ENCODE data around the gene SCARF2. TPM values are rescaled to one million over a fixed set of nuclear protein-coding genes. Genes with fewer than 3 reads are reported as not detected.

Gene SCARF2
- polyA plus RNA-seq, 1 donor from 2014 or later = 5.0 TPM

- H3K4me2 ChIP-seq (ENCODE audit: low read length) = no peak overlapping the region
- H3F3A ChIP-seq (ENCODE audit: insufficient read depth, low read length, poor library complexity, severe bottlenecking) = no peaks in the 10 kb centered on the region
- H4K20me1 ChIP-seq (ENCODE audit: insufficient read depth) = no peaks in the 10 kb centered on the region
- peaks cover 11% of the 10 kb centered on the region for H3K27me3 ChIP-seq (ENCODE audit: insufficient read depth, low read depth, low read length)
- H3K36me3 ChIP-seq (ENCODE audit: insufficient read depth, low read length) = no peaks in the 10 kb centered on the region
- no peaks in the 10 kb centered on the region for H3K79me2 ChIP-seq (replicated peaks; ENCODE audit: insufficient read depth, low read length)
- no peaks in the 10 kb centered on the region for H3K9me2 ChIP-seq (ENCODE audit: insufficient read depth, low read length)
- H3K9me3 ChIP-seq (ENCODE audit: low read length) = no peaks in the 10 kb centered on the region
- TF ChIP-seq EZH2 (IDR thresholded peaks at IDR 0.05; ENCODE audit: borderline replicate concordance, insufficient read depth, low read length, poor library complexity, severe bottlenecking) = no peak
- TF ChIP-seq SMC3 (conservative IDR thresholded peaks at IDR 0.05; ENCODE audit: poor library complexity) = no peak
- no peak for TF ChIP-seq POLR2AphosphoS5 (IDR thresholded peaks at IDR 0.05)
- no peak for TF ChIP-seq EP300 (conservative IDR thresholded peaks at IDR 0.05; ENCODE audit: poor library complexity, severe bottlenecking)
- no peak for TF ChIP-seq RAD21 (conservative IDR thresholded peaks at IDR 0.05)
- TF ChIP-seq CTCF (IDR thresholded peaks at IDR 0.05; ENCODE audit: poor library complexity, severe bottlenecking) = no peak
- TF ChIP-seq REST (IDR thresholded peaks at IDR 0.05; ENCODE audit: borderline replicate concordance) = no peak
- no peak for TF ChIP-seq TAF1 (IDR thresholded peaks at IDR 0.05; ENCODE audit: low read depth)
- TF ChIP-seq MXI1 (conservative IDR thresholded peaks at IDR 0.05; ENCODE audit: poor library complexity, severe bottlenecking) = no peak
- no peak overlapping the region for H2AFZ ChIP-seq (ENCODE audit: low read depth, low read length)
- H3K4me3 ChIP-seq (ENCODE audit: low read length) = no peak overlapping the region
- H3K27ac ChIP-seq (ENCODE audit: low read length) = no peak overlapping the region
- H3K9ac ChIP-seq (ENCODE audit: low read length) = no peak overlapping the region
Observed at GRCh38 chr22:20424568-20424931, 13.1 kb downstream of the SCARF2 start.

GRCh38 chr22:20423906-20424551 is 13.6 kb downstream of the SCARF2 start:
- no peaks in the 10 kb centered on the region for H3K9me3 ChIP-seq (ENCODE audit: low read length)
- no peaks in the 10 kb centered on the region for H4K20me1 ChIP-seq (ENCODE audit: insufficient read depth)
- H3K9me2 ChIP-seq (ENCODE audit: insufficient read depth, low read length) = no peaks in the 10 kb centered on the region
- no peak overlapping the region for H3K4me2 ChIP-seq (ENCODE audit: low read length)
- no peak overlapping the region for H3K27ac ChIP-seq (ENCODE audit: low read length)
- H3K4me3 ChIP-seq (ENCODE audit: low read length) = no peak overlapping the region
- H3K9ac ChIP-seq (ENCODE audit: low read length) = no peak overlapping the region
- H3K79me2 ChIP-seq (replicated peaks; ENCODE audit: insufficient read depth, low read length) = no peaks in the 10 kb centered on the region
- no peak overlapping the region for H2AFZ ChIP-seq (ENCODE audit: low read depth, low read length)
- no peak for TF ChIP-seq POLR2AphosphoS5 (IDR thresholded peaks at IDR 0.05)
- no peak for TF ChIP-seq SMC3 (conservative IDR thresholded peaks at IDR 0.05; ENCODE audit: poor library complexity)
- TF ChIP-seq CTCF (IDR thresholded peaks at IDR 0.05; ENCODE audit: poor library complexity, severe bottlenecking) = no peak
- no peak for TF ChIP-seq RAD21 (conservative IDR thresholded peaks at IDR 0.05)
- no peak for TF ChIP-seq EZH2 (IDR thresholded peaks at IDR 0.05; ENCODE audit: borderline replicate concordance, insufficient read depth, low read length, poor library complexity, severe bottlenecking)
- TF ChIP-seq EP300 (conservative IDR thresholded peaks at IDR 0.05; ENCODE audit: poor library complexity, severe bottlenecking) = no peak
- no peak for TF ChIP-seq TAF1 (IDR thresholded peaks at IDR 0.05; ENCODE audit: low read depth)
- no peak for TF ChIP-seq MXI1 (conservative IDR thresholded peaks at IDR 0.05; ENCODE audit: poor library complexity, severe bottlenecking)
- no peak for TF ChIP-seq REST (IDR thresholded peaks at IDR 0.05; ENCODE audit: borderline replicate concordance)
- H3K27me3 ChIP-seq (ENCODE audit: insufficient read depth, low read depth, low read length) = peaks cover 6% of the 10 kb centered on the region
- no peaks in the 10 kb centered on the region for H3F3A ChIP-seq (ENCODE audit: insufficient read depth, low read length, poor library complexity, severe bottlenecking)
- no peaks in the 10 kb centered on the region for H3K36me3 ChIP-seq (ENCODE audit: insufficient read depth, low read length)

All from neural cell (in vitro differentiated cells).